Measurements from ENCODE around the gene MARCHF9. TPM values are rescaled to one million over a fixed set of nuclear protein-coding genes. Genes with fewer than 3 reads are reported as not detected.
A peak's percentile ranks its signal among the peaks of the same experiment; 100 is the strongest.

The MARCHF9 gene
- total RNA-seq, 4 donors from 2014 or later, result 10.2 to 26.6 (median 13.1) TPM

- DNase-seq (ENCODE audit: low spot score in 2 of 2), result no peak
- no peak overlapping the region for H3K4me3 ChIP-seq
- WGBS, result 79% methylated on average over 18 of the region's 19 CpGs
- peaks cover 29% of the 10 kb centered on the region for H3K27me3 ChIP-seq
- no peaks in the 10 kb centered on the region for H3K9me3 ChIP-seq
- peaks cover 26% of the 10 kb centered on the region for H3K4me1 ChIP-seq
- no peak overlapping the region for H3K27ac ChIP-seq
- TF ChIP-seq POLR2A (IDR thresholded peaks at IDR 0.05) (no peak), EP300 (IDR thresholded peaks at IDR 0.05) (no peak), POLR2AphosphoS5 (IDR thresholded peaks at IDR 0.05) (no peak)
- TF ChIP-seq, protein P1, sequence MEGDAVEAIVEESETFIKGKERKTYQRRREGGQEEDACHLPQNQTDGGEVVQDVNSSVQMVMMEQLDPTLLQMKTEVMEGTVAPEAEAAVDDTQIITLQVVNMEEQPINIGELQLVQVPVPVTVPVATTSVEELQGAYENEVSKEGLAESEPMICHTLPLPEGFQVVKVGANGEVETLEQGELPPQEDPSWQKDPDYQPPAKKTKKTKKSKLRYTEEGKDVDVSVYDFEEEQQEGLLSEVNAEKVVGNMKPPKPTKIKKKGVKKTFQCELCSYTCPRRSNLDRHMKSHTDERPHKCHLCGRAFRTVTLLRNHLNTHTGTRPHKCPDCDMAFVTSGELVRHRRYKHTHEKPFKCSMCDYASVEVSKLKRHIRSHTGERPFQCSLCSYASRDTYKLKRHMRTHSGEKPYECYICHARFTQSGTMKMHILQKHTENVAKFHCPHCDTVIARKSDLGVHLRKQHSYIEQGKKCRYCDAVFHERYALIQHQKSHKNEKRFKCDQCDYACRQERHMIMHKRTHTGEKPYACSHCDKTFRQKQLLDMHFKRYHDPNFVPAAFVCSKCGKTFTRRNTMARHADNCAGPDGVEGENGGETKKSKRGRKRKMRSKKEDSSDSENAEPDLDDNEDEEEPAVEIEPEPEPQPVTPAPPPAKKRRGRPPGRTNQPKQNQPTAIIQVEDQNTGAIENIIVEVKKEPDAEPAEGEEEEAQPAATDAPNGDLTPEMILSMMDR (IDR thresholded peaks at IDR 0.05), result no peak
- H3K36me3 ChIP-seq, result no peaks in the 10 kb centered on the region
Measured at GRCh38 chr12:57731411-57732080, 23.4 kb upstream of the MARCHF9 start.

- 86% methylated on average over 4 of the region's 4 CpGs for WGBS
- no peak for TF ChIP-seq POLR2A (IDR thresholded peaks at IDR 0.05)
- no peak for TF ChIP-seq POLR2AphosphoS5 (IDR thresholded peaks at IDR 0.05)
- no peaks in the 10 kb centered on the region for H3K36me3 ChIP-seq
- H3K4me3 ChIP-seq, result no peak overlapping the region
- no peaks in the 10 kb centered on the region for H3K9me3 ChIP-seq
- H3K27ac ChIP-seq, result no peak overlapping the region
- no peak for DNase-seq (ENCODE audit: low spot score in 2 of 2)
- peaks cover 36% of the 10 kb centered on the region for H3K27me3 ChIP-seq
- peaks cover 26% of the 10 kb centered on the region for H3K4me1 ChIP-seq
Measured at GRCh38 chr12:57732270-57732669, 22.6 kb upstream of the MARCHF9 start.

GRCh38 chr12:57732726-57733593 lies 21.9 kb upstream of the MARCHF9 start:
- Histone ChIP-seq H3K9me3 (no peaks in the 10 kb centered on the region), H3K27me3 (peaks cover 43% of the 10 kb centered on the region), H3K4me1 (peaks cover 27% of the 10 kb centered on the region), H3K4me3 (no peak overlapping the region), H3K36me3 (no peaks in the 10 kb centered on the region), H3K27ac (no peak overlapping the region)
- DNase-seq (ENCODE audit: low spot score in 2 of 2), result no peak
- TF ChIP-seq, protein P1 (IDR thresholded peaks at IDR 0.05), result no peak
- TF ChIP-seq POLR2A (IDR thresholded peaks at IDR 0.05) (no peak), EP300 (IDR thresholded peaks at IDR 0.05) (no peak), POLR2AphosphoS5 (IDR thresholded peaks at IDR 0.05) (no peak)
- 70% methylated on average over 9 of the region's 11 CpGs for WGBS

DNA sequence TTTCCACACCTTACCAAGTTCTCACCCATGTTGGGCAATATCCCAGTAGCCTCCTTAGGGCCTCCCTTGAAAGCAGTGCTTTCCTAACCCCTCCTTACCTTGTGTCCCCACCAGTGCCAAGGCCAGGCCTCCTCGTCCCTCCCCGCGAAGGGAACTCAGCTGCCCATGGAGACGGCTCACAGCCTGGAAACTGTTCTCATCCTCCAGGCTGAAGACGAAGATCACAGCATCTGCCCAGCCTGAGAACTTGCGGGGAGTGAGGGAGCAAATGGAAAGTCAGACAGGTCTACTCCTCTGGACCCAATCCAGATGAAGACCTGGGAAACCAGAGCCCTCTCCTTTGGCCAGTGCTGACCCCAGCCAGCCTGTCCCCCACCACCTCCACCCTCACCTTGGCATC lies 21.0 kb upstream of the MARCHF9 start:
- peaks cover 52% of the 10 kb centered on the region for H3K27me3 ChIP-seq

GRCh38 chr12:57734591-57734990 lies 20.3 kb upstream of the MARCHF9 start:
- peak in 1 of 2 donors; percentile 19 for DNase-seq (ENCODE audit: low spot score in 2 of 2)
- no peak for TF ChIP-seq EP300 (IDR thresholded peaks at IDR 0.05)
- TF ChIP-seq, protein P1 (IDR thresholded peaks at IDR 0.05), result no peak
- TF ChIP-seq POLR2A (IDR thresholded peaks at IDR 0.05), result no peak
- TF ChIP-seq POLR2AphosphoS5 (IDR thresholded peaks at IDR 0.05), result no peak
- Histone ChIP-seq H3K4me1 (peaks cover 37% of the 10 kb centered on the region), H3K4me3 (no peak overlapping the region), H3K27me3 (peaks cover 59% of the 10 kb centered on the region), H3K36me3 (no peaks in the 10 kb centered on the region), H3K27ac (no peak overlapping the region), H3K9me3 (no peaks in the 10 kb centered on the region)
- WGBS, result 70% methylated on average over 4 of the region's 4 CpGs

More for the DNA sequence above, 21.0 kb upstream of the MARCHF9 start:
- TF ChIP-seq EP300 (IDR thresholded peaks at IDR 0.05), result no peak
- no peak for TF ChIP-seq POLR2AphosphoS5 (IDR thresholded peaks at IDR 0.05)
- no peak for TF ChIP-seq POLR2A (IDR thresholded peaks at IDR 0.05)
- TF ChIP-seq, protein P1 (IDR thresholded peaks at IDR 0.05), result no peak
- peaks cover 34% of the 10 kb centered on the region for H3K4me1 ChIP-seq
- 87% methylated on average over 6 of the region's 6 CpGs for WGBS
- H3K9me3 ChIP-seq, result no peaks in the 10 kb centered on the region
- no peaks in the 10 kb centered on the region for H3K36me3 ChIP-seq
- no peak overlapping the region for H3K4me3 ChIP-seq
- no peak overlapping the region for H3K27ac ChIP-seq
- DNase-seq (ENCODE audit: low spot score in 2 of 2), result peak in 1 of 2 donors; percentile 50
